ENCODE results near the gene CEACAM19.

GRCh38 chr19:44644402-44645016 is 26.8 kb upstream of the CEACAM19 start:
- TF ChIP-seq POLR2A (IDR thresholded peaks at IDR 0.05; ENCODE audit: low read depth, low read length), result no peak
- TF ChIP-seq POLR2AphosphoS5 (IDR thresholded peaks at IDR 0.05; ENCODE audit: low read depth, low read length), result no peak
